Posterior vena cava (tissue), 2 donors: ENCODE measurements around the gene AGFG2. TPM values are rescaled to one million over a fixed set of nuclear protein-coding genes. Genes with fewer than 3 reads are reported as not detected.
A peak's percentile ranks its signal among the peaks of the same experiment; 100 is the strongest.
"Not testable (repeated sequence)": the region's sequence is repeated elsewhere in the genome, so short reads cannot be mapped to it uniquely, and the experiment has no call there.

Experiments used
- DNase-seq: peaks from one replicate; pipeline ENCODE4 v3.0.0-alpha.2; 2020; ENCODE audit warnings: low spot score
- intact Hi-C, 2 donors: fragments of 100-400 bp; cut with DNase I; formaldehyde crosslinking; loops; one replicate each; pipeline versions ENCODE4 v1.14.1 to v1.14.2; 2022 to 2023
- total RNA-seq, 2 donors: library from RNA; stranded (reverse); fragmentation: NEBNext Ultra II Directional; extraction: Animal tissue kit (Norgen Biotek cat#: 25700); gene quantifications; one replicate each; pipeline ENCODE4 v1.2.1, GENCODE V29; 2021
- donor health status: DM: yes; HTN: yes; CAD: no.
- donor health status: DM: yes; HTN: yes; CAD: no.

The AGFG2 gene
- total RNA-seq, 2 donors from 2014 or later, result 18.8 to 20.4 TPM

DNA sequence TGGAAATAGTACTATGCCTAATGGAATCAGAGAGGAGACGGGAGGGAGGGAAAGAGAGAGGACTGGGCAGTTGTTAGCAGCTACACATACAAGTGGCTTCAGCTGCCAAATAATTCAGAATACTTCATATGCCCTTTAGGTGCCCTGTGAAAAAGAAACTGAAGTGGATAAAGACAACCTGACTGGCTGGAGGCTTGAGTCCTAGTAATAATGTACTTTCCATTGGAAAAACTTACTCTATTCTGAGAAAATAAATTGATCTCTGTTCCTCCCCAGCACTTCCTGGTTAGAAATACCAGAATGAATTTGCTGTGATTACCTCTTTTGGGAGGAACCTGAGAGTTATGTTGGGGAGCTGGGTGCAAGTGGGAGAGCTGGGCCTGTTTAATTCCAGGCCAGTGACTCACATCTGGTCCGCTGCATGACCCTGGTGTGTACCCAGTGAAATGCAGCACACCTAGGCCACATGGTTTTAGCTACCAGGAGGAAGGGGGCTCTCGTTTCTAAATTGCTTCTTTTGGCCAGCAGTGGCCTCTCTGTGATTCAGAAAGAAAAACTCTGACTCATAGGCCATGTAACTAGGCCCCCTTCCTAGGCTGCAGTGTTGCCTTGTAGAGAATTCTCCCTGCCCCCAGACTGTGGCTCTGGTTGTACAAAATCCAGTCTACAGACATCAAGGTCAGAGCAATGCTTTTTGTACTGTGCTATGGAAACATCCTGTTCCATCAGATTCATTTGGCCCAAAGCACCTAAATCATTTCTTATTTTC, 6.5 kb downstream of the AGFG2 start:
- no peak for DNase-seq
- intact Hi-C loops, result no loop called here

DNA sequence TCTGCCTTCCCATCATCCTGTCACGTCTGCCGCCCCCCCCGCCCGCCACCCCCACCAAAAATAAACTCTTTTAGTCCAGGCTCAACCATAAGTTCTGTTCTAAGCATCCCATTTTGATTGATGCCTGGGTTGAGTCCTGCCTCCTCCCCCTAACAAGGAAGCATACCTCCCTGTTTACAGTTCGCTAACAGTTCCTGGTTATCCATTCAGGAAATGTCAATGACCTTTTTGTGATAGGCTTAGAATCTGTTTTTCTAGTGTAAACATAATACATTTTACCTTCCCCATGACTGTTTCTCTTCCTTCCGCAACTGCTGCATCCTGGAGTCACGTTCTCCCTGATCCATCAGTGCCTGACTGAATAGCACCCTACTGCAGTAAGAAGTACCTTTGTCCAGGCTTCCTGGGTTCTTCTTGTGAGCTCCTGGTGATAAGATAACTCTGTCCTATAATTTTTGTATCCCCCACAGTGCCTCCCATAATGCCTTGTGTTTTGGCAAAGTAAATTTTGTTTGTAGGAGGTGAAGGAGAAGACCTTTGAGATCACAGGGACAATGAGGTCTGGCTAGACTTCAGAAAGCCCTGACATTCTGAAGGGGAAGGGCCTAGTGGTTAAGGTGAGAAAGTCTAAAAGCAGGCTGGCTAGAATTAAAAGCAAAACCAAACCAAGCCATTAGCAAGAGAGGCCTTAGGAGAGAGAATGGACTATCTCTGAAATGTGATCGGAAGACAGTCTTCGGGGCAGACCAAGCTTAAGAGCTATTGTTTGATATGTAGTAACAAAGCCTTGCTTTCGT, 7.3 kb downstream of the AGFG2 start:
- no peak for DNase-seq
- intact Hi-C loops, result no loop called here

DNA sequence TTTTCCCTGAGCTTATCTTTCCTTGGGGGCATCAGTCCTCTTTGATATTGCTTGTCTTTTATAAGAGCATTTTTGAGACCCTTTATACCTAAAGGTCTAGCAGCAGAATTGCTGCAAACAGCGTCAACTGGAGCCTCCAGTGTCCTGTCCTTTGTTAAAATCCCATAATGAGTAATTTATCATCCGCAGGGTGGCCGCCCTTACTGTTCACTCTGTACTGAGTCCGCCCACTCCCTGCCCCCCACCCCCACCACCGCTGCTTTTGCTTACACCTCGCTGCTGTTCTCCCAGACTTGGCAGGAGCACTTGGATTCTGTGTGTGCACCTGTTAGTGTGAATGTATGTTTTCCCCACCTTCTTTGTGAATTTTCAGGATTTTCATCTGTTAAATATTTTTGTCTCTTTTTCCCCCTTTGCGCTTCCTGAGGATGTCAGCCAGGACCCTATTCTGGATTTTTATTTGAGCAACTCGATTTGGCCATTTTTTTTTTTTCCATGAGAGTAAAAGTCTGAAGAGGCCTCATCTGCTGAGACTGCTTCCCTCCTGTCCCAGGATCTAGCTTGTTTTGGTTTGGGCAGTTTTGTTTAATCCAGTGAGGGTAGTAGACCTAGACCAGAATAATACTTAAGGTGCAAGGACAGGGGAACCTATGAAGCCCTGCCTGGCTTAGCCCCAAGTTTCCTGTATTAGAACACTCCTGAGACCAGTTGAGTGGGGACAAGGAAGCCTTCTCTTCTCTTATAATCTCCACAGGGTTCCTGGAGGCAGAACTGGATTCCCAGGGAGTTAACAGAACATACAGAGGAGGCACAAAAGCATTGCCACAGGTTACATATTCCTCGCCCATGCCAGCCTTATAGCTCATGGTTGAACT, 8.2 kb downstream of the AGFG2 start:
- intact Hi-C loops, result no loop called here
- DNase-seq, result no peak

DNA sequence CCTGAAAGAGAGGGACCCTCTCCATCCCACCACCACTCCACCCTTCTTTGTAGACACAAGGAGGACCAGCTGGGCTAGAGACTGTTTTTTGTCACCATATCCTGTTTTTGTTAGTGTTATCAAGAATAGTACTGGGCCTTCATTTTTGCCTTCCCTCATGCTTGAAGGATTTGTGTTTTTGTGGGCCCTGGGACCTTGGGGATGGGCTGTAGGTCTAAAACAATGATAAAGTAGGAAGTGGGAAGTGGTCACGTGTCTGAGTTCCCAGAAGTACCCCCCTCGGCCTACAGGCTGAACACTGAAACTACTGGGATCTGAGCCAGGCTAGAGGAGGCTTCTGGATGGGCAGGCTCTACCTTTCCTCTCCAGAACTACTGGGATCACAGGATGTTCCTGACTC, 8.9 kb downstream of the AGFG2 start:
- intact Hi-C loops, result no loop called here

DNA sequence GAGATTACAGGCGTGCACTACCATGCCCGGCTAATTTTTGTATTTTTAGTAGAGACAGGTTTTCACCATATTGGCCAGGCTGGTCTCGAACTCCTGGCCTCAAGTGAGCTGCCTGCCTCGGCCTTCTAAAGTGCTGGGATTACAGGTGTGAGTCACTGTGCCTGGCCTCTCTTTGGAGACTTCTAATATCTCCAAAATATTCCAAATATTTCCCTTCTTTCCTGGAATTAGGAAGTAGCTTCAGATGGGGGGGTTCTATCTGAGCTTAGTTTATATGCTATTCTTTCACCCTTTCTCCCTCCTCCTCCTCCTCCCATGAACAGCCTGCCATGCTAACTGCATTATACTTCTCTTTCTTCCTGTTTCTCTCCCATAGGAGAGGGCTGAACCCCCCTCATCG, 9.4 kb downstream of the AGFG2 start:
- intact Hi-C loops, result not testable (repeated sequence)

More for the DNA sequence above, 8.9 kb downstream of the AGFG2 start:
- DNase-seq, result no peak

DNA sequence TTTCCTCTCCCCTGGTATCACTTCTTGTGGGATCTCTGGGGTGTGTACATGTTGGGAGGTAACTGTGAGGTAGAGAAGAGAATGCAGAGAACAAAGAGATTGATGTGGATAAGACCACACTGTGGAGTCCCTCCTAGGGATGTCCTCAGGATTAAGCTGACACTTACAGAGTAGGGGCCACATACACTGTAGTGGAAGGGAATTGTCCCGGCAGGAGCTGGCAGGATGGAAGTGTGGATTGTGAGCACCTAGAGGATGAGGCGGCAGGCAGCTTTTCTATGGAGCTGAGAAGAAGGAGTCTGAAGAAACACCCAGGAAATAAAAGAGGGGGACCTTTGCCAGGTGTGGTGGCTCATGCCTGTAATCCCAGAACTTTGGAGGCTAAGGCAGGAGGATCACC, 13.5 kb downstream of the AGFG2 start:
- intact Hi-C loops, result no loop called here
- no peak for DNase-seq

More for the DNA sequence above, 9.4 kb downstream of the AGFG2 start:
- not testable (repeated sequence) for DNase-seq

DNA sequence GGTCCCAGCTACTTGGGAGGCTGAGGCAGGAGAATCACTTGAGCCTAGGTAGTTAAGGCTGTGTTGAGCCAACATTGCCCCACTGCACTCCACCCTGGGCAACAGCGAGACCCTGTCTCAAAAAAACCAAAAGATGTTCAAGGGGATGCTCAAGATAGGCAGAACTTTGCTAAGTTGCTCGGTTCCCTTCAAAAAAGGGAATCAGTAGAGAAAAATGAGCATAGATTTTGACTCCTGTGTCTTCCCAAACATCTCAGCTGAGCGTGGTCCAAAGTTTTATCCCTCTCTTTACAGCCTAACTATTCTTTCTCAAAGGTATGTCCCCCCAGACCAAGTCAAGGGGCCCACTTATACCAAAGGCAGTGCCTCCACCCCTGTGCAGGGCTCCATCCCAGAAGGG, 14.0 kb downstream of the AGFG2 start:
- intact Hi-C loops, result no loop called here
- no peak for DNase-seq

DNA sequence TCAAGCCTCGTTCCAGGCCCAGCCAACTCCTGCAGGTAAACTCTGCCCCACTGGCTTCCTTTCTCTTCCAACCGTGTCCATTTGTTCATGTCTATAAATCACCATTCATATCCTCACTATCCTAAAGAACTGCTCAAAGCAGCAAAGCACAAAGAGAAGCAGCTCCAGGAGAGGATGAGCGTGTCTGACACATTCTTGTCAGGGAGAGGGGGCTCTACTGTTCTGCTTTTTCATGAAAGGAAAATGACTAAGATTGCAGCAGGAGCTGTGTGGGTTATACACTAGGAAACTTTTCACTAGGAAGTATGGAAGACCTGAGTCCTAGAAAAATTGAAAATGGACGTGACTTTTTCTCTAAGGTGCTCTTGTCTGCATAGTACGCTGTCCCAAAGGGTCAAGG, 16.7 kb downstream of the AGFG2 start:
- intact Hi-C loops, result loop anchor here (5.0 kb wide), 2 partner anchors 73 to 93 kb away; partner anchors contain the start of genes NYAP1 (in 1 of the 2) and SPACDR (in 1 of the 2)
- DNase-seq, result no peak

DNA sequence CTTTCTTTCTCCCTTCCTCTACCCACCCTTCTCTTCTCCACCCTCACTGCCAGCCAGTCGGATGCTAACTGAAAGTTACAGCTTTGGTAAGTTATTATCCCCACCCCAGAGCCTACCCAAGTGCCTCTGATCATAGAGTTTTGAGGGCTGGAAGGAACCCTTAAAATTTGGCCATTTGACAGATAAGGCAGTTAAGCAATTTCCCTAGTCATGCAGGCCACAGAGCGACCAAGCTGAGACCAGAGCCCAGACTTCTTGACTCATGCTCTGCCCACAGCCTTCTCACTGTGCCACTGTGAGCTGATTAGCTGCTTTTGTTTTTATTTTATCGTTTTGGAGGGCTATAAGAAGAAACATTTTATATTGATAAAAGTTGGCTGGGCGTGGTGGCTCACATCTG, 17.5 kb downstream of the AGFG2 start:
- intact Hi-C loops, result loop anchor here (5.0 kb wide), 2 partner anchors 74 to 94 kb away; partner anchors contain the start of genes NYAP1 (in 1 of the 2) and SPACDR (in 1 of the 2)
- no peak for DNase-seq

DNA sequence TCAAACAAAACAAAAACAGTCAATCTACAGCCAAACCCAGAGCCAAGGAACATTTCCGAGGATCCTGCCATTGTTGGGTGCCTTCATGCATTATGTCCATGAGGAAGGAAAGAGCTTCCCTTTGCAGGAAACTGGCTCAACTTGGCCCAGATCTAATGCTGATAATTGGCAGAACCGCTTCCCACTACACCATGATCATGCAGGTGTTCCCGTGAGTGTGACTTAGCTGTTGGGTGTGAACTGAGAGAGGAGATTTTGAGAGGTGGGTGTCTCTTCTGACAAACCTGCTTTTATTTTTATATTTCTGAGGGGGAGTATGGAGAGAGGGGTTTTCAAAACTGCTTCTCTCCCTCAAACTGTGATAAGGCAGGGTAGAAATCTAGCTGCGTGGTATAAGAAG, 20.1 kb downstream of the AGFG2 start:
- intact Hi-C loops, result loop anchor here (5.0 kb wide), 2 partner anchors 77 to 97 kb away; partner anchors contain the start of genes NYAP1 (in 1 of the 2) and SPACDR (in 1 of the 2)
- DNase-seq, result no peak

DNA sequence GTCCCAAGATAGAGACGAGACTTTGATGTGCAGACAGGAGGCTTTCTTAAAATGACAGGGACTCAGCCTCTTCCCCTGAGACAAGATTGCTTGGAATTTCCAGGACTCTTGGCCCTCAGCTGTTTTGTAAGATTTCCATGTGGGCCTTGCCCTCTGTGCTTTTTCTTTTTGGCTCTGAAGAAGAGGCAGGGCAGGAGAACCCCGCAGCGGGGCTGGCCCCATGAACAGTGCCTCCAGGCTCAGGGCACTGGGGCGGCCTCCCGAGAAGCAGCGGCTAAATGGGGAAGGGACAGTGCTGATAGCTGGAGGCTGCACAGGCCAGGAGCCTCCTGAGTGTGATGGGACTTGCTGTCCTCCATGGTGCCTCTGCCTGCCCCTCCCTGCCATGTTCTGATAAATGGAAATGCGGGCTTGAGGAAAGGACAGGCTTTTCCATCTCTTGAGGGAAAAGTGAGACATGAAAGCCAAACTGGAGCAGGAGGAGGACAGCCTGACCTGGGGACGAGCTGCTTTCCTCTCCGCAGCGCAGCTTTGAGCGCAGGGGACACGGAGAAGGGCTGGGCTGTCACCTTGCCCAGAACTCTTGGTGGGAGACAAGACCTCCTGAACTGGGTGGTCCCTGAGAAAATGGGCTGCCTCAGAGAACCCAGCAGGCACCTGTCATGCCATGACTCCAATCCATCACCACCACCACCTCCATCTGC, 22.6 kb downstream of the AGFG2 start:
- DNase-seq, result peak; percentile 74
- intact Hi-C loops, result loop anchor here (5.0 to 10.0 kb wide), 4 partner anchors 79 to 293 kb away; partner anchors contain the start of genes GIGYF1 (in 2 of the 2), NYAP1 (in 1 of the 2) and SLC12A9 (in 1 of the 2)

DNA sequence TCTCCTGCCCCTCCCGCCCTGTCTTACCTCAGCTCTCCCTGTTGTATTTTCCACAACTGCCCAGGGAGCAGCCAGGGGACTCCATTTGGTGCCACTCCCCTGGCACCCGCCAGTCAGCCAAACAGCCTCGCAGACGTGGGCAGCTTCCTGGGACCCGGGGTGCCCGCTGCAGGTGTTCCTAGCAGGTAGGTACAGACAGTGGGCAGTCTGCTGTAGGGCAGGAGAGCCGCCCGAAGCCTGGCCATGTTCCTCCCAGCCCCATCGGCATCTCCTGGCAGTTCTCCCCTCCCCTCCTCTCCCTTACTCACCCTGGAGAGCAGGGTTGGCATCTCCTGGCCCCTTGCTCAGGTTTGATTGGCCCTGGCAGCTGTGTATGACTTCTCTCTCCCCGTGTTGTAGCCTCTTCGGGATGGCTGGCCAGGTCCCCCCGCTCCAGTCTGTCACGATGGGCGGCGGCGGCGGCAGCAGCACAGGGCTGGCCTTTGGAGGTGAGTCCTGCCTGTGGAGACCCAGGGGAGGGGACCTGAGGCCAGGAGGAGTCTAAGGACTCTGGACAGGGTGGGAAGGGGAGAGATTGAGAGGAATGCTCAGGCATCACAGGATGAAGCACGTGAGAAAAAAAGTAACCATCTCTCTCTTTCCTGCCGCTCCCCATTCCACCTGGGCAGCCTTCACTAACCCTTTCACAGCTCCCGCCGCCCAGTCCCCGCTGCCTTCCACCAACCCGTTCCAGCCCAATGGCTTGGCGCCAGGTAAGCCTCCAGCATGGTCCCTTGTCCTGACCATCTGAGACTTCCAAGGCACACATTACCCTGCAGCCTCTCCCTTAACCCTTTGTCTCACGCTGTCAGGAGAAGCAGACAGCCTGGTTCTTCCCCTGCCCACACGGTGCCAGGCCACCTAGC, 23.4 kb downstream of the AGFG2 start:
- intact Hi-C loops, result loop anchor here (5.0 to 10.0 kb wide), 4 partner anchors 80 to 292 kb away; partner anchors contain the start of genes GIGYF1 (in 2 of the 2), NYAP1 (in 1 of the 2) and SLC12A9 (in 1 of the 2)
- peak; percentile 74 for DNase-seq

DNA sequence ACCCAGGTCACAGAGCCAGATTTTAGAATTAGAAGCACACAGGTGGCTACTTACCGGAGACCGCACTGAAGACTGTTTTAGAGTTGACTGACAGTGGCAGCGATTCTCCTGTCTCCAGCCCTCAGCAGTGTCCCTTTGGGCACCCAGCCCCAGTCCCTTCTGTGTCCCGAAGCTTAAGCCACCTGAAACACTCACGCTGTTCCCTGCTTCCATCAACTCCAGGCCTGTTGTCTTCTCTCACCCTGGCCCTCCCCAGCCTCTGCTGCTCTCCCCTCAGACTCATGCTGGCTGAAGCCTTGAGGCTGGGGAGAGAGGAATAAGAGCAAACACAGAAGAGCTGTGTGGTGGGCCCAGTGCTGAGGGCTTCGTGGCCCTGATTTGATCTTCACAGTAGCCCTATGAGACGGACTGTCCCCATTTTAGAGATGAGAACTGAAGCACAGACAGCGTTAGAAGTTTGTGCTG, 24.1 kb downstream of the AGFG2 start:
- DNase-seq, result no peak
- intact Hi-C loops, result loop anchor here (5.0 to 10.0 kb wide), 4 partner anchors 81 to 292 kb away; partner anchors contain the start of genes GIGYF1 (in 2 of the 2), NYAP1 (in 1 of the 2) and SLC12A9 (in 1 of the 2)

DNA sequence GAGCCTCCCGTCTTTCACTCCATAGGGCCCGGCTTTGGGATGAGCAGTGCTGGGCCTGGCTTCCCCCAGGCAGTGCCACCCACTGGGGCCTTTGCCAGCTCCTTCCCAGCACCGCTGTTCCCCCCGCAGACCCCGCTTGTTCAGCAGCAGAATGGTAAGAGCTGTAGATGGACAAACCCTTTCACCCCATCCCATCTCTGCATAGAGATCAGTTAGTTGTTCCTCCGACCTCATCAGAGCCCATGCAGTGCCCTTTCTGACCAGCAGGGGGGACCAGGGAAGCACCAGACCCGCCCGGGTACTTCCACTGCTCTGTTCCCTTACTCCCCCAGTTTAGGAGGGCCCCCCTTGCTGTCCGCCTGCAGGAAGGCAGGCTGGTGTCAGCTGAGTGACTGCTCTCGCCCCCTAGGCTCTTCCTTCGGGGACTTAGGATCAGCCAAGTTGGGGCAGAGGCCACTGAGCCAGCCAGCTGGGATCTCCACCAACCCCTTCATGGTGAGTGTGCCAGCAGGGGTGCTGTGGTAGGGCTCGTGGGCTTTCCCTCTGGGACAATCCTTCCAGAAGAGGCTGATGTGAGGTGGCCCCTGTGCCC, 24.9 kb downstream of the AGFG2 start:
- DNase-seq, result peak; percentile 95
- intact Hi-C loops, result loop anchor here (5.0 to 10.0 kb wide), 4 partner anchors 82 to 291 kb away; partner anchors contain the start of genes GIGYF1 (in 2 of the 2), NYAP1 (in 1 of the 2) and SLC12A9 (in 1 of the 2)

DNA sequence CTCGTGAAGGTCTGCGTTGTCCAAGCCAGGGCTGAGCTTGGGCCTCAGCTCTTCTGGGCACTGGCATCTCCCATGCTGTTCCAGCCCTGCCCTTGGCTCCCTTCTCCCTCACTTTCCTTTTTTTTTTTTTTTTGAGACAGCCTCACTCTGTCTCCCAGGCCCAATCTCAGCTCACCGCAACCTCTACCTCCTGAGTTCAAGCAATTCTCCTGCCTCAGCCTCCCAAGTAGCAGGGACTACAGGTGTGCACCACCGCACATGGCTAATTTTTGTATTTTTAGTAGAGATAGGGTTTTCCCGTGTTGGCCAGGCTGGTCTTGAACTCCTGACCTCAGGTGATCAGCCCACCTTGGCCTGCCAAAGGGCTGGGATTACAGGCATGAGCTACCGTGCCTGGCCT, 25.4 kb downstream of the AGFG2 start:
- intact Hi-C loops, result loop anchor here (5.0 to 10.0 kb wide), 4 partner anchors 82 to 290 kb away; partner anchors contain the start of genes GIGYF1 (in 2 of the 2), NYAP1 (in 1 of the 2) and SLC12A9 (in 1 of the 2)
- DNase-seq, result not testable (repeated sequence)

DNA sequence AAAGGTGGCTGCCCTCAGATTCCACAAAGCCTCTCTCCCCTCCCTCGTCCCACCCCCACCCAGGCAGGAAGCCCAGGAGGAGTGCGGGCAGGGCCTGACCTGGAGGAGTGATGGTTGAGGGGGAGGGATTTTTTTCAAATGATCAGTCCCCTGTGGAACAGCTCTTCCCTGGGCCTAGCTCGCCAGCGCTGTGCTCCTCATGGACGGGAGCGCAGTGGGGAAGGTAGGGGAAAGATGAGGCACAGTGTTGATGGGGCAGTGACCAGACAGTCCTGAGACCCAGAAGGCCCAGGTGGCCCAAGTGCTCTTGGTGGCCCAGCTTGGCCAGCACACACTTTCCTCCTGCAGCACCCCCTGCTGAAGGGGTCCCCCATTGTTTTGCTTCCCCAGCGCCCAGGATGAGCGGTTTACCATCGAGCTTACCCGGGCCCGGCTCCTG, 26.1 kb downstream of the AGFG2 start:
- intact Hi-C loops, result loop anchor here in 1 of 2 donors (10.0 kb wide), 1 partner anchor 290 kb away; the partner anchor contains the start of gene SLC12A9
- no peak for DNase-seq
